NCI-H1105 (cell line): ENCODE measurements around the gene TMC5.
"Not testable (repeated sequence)": the region's sequence is repeated elsewhere in the genome, so short reads cannot be mapped to it uniquely, and the experiment has no call there.

Experiments used
- DNase-seq: peaks from one replicate; lab custom pipeline; 2025; lab: John Stamatoyannopoulos, UW

TMC5 gene, protein sequence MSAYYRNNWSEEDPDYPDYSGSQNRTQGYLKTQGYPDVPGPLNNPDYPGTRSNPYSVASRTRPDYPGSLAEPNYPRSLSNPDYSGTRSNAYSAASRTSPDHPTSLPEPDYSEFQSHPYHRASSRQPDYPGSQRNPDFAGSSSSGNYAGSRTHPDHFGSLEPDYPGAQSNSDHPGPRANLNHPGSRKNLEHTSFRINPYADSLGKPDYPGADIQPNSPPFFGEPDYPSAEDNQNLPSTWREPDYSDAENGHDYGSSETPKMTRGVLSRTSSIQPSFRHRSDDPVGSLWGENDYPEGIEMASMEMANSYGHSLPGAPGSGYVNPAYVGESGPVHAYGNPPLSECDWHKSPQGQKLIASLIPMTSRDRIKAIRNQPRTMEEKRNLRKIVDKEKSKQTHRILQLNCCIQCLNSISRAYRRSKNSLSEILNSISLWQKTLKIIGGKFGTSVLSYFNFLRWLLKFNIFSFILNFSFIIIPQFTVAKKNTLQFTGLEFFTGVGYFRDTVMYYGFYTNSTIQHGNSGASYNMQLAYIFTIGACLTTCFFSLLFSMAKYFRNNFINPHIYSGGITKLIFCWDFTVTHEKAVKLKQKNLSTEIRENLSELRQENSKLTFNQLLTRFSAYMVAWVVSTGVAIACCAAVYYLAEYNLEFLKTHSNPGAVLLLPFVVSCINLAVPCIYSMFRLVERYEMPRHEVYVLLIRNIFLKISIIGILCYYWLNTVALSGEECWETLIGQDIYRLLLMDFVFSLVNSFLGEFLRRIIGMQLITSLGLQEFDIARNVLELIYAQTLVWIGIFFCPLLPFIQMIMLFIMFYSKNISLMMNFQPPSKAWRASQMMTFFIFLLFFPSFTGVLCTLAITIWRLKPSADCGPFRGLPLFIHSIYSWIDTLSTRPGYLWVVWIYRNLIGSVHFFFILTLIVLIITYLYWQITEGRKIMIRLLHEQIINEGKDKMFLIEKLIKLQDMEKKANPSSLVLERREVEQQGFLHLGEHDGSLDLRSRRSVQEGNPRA

DNA sequence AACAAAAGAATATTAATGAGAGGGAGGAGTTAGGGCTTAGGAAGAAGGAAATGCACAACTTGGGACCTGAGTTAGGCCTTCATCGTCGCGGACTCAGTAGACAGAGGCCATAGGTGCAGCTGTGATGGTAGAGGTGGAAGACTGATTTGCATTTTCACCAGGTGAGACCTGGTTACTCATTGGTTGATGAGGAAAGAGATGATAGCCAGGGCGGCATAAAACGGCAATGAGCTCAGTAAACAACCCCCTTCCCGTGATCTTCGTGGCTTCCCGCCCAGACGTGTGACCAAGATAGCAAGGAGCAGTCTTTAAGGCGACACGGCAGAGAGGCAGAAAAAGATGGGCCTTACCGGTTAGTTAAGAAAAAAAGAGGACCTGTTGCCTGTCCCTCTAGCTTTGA lies at the start of gene TMC5:
Gene TMC5, plus strand, starts transcription at position 244 of the 400 bp plus-strand sequence. CDS start 22,156 bp downstream, outside the sequence.
- DNase-seq, result no peak

DNA sequence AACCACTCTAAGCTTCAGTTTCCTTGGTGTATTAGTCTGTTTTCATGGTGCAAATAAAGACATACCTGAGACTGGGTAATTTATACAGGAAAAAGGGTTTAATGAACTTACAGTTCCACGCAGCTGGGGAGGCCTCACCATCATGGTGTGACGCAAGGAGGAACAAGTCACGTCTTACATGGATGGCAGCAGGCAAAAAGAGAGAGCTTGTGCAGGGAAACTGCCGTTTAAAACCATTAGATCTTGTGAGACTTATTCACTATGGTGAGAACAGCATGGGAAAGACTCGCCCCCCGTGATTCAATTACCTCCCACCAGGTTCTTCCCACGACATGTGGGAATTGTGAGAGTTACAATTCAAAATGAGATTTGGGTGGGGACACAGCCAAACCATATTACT lies 45.1 kb upstream of the TMC5 start:
- not testable (repeated sequence) for DNase-seq

DNA sequence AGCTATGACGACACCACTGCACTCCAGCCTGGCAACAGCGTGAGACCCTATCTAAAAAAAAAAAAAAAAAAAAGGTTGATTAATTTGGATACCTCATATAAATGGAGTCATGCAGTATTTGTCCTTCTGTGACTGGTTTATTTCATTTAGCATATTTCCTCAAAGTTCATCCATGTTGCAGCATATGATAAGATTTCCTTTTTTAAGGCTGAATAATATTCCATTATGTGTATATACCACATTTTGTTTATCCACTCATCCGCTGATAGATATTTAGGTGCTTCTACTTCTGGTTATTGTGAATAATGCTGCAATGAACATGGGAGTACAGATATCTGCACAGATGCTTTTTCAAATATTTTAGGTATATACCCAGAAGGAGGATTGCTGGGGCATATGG lies 43.3 kb upstream of the TMC5 start:
- no peak for DNase-seq

DNA sequence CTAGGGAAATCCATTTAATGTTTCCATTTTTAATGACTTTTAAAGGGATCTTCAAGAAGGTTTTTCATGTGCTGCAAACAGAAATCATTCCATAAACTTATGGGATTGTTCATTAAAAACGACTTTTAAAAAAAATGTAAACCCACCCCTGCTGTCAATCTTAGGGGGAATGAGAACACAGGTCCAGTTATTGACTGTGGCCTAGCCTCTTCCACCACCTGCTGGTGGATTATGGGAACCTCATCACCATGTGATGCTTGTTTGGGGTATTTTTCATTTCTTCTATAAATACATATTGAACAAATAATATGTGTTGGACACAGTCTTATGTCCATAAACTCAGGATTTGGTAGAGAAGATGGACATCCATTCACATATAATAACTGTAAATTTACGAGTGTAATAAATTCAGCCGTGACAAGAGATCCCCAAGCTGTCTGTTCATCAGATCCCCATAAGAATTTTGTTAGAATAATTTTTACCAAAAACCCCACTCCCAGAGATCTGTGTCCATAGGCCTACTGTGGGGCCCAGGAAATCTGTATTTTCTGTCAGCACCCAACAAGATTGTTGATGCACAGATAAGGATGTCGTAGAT lies 42.0 kb upstream of the TMC5 start:
- peak; percentile 34 for DNase-seq

DNA sequence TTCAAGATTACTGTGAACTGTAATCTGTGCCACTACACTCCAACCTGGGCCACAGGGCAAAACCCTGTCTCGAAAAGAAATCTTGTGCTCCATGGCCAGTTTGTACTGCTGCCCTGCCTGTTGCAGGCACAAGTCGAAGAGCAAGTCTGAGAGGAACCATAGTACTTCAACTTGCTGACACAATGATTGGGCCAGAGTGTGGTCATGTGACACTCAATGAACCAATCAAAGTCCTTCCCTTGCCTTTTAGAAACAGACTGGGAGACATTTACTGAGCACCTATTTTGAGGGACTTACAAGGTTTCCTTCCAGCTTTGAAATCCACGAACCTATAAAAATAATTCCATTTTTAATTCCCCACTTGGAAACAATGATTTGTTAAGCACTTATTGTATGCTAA lies 39.8 kb upstream of the TMC5 start:
- no peak for DNase-seq

- DNase-seq, result no peak
Measured at GRCh38 chr16:19378511-19378910, 39.2 kb upstream of the TMC5 start.

DNA sequence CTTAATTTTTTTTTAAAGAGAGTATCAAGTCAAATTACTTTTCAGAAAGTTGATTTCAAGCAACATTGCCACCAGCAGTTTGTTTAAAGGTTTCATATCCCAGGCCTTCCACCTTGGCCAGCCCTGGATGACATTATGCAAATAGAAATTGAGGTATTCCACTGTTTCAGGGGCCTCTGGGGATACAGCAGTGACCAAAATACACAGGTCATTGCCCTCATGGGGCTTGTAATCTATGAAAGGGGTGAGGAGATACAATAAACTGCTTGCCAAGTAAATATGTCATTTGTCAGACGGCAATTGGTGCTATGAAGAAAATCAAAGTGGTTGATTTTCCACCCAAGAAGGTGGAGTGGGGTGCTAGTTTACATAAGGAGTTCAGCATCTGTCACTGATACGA lies 37.8 kb upstream of the TMC5 start:
- DNase-seq, result no peak

DNA sequence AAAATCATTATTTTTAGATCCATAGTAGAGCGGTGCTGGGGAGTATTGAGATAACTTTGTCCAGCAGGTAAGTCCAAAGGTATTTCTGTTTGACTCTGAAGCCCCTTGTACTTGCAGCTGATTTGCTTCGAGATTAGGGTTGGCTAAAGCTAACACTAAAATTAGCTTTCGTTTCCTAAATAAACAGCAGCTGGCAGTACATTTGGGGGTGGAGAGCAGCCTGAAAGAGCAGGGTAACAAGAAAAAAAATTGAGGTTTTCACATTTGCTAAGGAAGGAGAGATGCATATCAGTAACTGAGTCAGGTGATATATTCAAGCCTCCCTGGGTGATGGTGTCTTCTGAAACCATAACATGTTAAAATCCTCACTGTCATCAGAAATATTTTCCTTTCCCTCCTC lies 37.4 kb upstream of the TMC5 start:
- DNase-seq, result no peak

GRCh38 chr16:19382084-19382801 lies 35.4 kb upstream of the TMC5 start:
- no peak for DNase-seq

GRCh38 chr16:19382887-19383816 lies 34.5 kb upstream of the TMC5 start:
- peak; percentile 52 for DNase-seq

GRCh38 chr16:19384656-19385055 lies 33.0 kb upstream of the TMC5 start:
- no peak for DNase-seq

GRCh38 chr16:19386525-19386924 lies 31.2 kb upstream of the TMC5 start:
- no peak for DNase-seq

DNA sequence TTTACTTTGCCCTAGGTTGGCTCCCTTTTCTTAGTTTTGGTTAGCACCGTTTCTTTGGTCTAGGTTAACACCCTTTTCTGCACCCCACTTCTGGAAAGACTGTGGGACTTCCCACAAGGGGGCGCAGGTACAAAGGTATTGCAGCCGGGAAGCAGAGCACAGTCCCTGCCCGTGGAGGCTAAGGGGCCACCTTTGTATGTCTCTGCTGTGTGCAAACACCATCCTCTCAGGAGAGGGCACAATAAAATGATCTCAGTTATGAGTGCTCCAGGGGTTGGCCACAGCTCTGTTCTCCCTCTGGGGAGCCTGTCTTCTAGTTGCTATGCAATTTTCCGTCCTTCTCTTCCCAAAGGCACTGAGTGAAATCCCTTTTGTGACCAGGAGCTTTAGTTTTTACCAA lies 28.4 kb upstream of the TMC5 start:
- no peak for DNase-seq

- not testable (repeated sequence) for DNase-seq
Measured at GRCh38 chr16:19391185-19391776, 26.4 kb upstream of the TMC5 start.

DNA sequence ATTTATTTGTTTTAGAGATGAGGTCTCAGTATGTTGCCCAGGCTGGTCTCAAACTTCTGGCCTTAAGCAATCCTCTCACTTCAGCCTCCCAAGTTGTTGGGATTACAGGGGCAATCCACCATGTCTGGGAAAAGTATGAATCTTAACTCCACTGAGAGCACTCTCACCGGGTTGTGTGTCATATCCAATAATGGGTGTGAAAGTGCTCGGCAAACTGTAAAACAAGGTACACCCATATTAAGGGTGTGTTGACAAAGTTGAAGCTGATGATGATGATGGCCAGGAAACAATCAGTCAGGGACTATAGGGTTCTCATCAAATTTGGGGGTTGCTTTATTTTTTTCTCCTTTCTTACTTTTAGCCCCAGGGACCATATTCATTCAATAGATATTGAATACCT lies 25.3 kb upstream of the TMC5 start:
- no peak for DNase-seq

- no peak for DNase-seq
Measured at GRCh38 chr16:19393226-19394111, 24.2 kb upstream of the TMC5 start.

GRCh38 chr16:19395646-19396267 lies 21.9 kb upstream of the TMC5 start:
- not testable (repeated sequence) for DNase-seq

- no peak for DNase-seq
Measured at GRCh38 chr16:19396555-19397011, 21.1 kb upstream of the TMC5 start.

DNA sequence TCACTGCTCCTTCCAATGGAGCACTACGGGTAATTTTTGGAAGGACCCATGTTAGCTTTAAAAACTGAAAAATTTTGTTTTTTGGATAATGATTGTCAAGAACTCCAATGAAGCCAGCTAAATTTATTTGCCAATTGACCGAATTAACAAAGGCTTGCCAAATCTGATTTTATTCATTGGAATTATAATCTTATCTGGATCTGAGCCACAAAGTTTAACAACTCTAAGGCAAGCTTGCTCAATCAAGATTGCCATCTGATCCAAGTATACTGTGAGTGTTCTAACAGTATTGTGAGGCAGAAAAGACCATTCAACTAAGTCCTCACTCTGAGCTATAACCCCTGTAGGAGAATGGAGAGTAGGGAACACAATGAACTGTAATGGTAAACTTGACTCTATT lies 20.3 kb upstream of the TMC5 start:
- not testable (repeated sequence) for DNase-seq
